Aorta (tissue), 5 donors: ENCODE data around the gene MRAS. TPM values are rescaled to one million over a fixed set of nuclear protein-coding genes. Genes with fewer than 3 reads are reported as not detected.
"Not testable (repeated sequence)": the region's sequence is repeated elsewhere in the genome, so short reads cannot be mapped to it uniquely, and the experiment has no call there.

ENCODE experiments used
- ATAC-seq: fragments of 200-7000 bp; cut with Tn5 transposase; one replicate; pipeline ENCODE4 v1.9.1; 2022; ENCODE audit warnings: moderate library complexity; ENCODE audit not compliant: low FRiP score
- DNase-seq, 2 donors: peaks; one replicate each; pipeline ENCODE4 v3.0.0-alpha.2; 2020
- H3K27ac ChIP-seq, 2 donors: one replicate each; pipeline ENCODE4 v1.5.1; 2013; ENCODE audit warnings: low read length in 2 of 2, mild to moderate bottlenecking in 2 of 2, moderate library complexity in 2 of 2, control low read depth in 1 of 2, inconsistent platforms in 1 of 2, low read depth in 1 of 2
- H3K27me3 ChIP-seq, 2 donors: one replicate each; pipeline ENCODE4 v1.6.1; 2013; ENCODE audit warnings: control low read depth in 1 of 2, low read length in 1 of 2, mild to moderate bottlenecking in 1 of 2, moderate library complexity in 1 of 2; ENCODE audit not compliant: insufficient read depth in 2 of 2, control insufficient read depth in 1 of 2
- H3K36me3 ChIP-seq, 2 donors: one replicate each; pipeline ENCODE4 v1.6.1; 2013; ENCODE audit warnings: control low read depth in 1 of 2, low read length in 1 of 2, mild to moderate bottlenecking in 1 of 2; ENCODE audit not compliant: insufficient read depth in 2 of 2, control insufficient read depth in 1 of 2
- H3K4me1 ChIP-seq, 2 donors: one replicate each; pipeline ENCODE4 v1.6.1; 2013; ENCODE audit warnings: low read length in 2 of 2, control low read depth in 1 of 2, mild to moderate bottlenecking in 1 of 2, moderate library complexity in 1 of 2; ENCODE audit not compliant: insufficient read depth in 2 of 2, control insufficient read depth in 1 of 2
- H3K4me3 ChIP-seq, 2 donors: one replicate each; pipeline ENCODE4 v1.5.1; 2013; ENCODE audit warnings: low read length in 2 of 2, control low read depth in 1 of 2, mild to moderate bottlenecking in 1 of 2
- H3K9me3 ChIP-seq: one replicate; pipeline ENCODE4 v1.6.1; 2013; ENCODE audit warnings: mild to moderate bottlenecking, low read length; ENCODE audit not compliant: control insufficient read depth
- WGBS, 2 donors: extraction: QIAGEN DNeasy Blood & Tissue Kit; methylation state at CpG; one replicate each; pipeline ENCODE4 v1.1.7; 2013; 5-methylcytosine and 5-hydroxymethylcytosine counted together
- intact Hi-C, 2 donors: fragments of 100-400 bp; cut with DNase I; formaldehyde crosslinking; loops; one replicate each; pipeline versions ENCODE4 v1.14.2 to v1.15.0; 2022
- polyA plus RNA-seq, 2 donors: library from polyadenylated mRNA; stranded (reverse); fragments of 200-250 nt; gene quantifications; one replicate each; pipeline ENCODE4 v1.2.3, GENCODE V29; 2013
- total RNA-seq, 2 donors: library from RNA; stranded (reverse); fragmentation: NEBNext Ultra II Directional; extraction: Animal tissue kit (Norgen Biotek cat#: 25700); gene quantifications; one replicate each; pipeline ENCODE4 v1.2.1, GENCODE V29; 2021
- donor health status: healthy with polysubstance abuse.
- donor health status: Bipolar disorder and iron deficiency.
- donor health status: DM: no; HTN: no; CAD: no.
- donor health status: DM: no; HTN: no; CAD: no.
- donor health status: DM: yes; HTN: yes; CAD: no.

Gene MRAS
- total and polyA plus RNA-seq, 4 donors, result 22.8 to 68.1 (median 39.9) TPM

DNA sequence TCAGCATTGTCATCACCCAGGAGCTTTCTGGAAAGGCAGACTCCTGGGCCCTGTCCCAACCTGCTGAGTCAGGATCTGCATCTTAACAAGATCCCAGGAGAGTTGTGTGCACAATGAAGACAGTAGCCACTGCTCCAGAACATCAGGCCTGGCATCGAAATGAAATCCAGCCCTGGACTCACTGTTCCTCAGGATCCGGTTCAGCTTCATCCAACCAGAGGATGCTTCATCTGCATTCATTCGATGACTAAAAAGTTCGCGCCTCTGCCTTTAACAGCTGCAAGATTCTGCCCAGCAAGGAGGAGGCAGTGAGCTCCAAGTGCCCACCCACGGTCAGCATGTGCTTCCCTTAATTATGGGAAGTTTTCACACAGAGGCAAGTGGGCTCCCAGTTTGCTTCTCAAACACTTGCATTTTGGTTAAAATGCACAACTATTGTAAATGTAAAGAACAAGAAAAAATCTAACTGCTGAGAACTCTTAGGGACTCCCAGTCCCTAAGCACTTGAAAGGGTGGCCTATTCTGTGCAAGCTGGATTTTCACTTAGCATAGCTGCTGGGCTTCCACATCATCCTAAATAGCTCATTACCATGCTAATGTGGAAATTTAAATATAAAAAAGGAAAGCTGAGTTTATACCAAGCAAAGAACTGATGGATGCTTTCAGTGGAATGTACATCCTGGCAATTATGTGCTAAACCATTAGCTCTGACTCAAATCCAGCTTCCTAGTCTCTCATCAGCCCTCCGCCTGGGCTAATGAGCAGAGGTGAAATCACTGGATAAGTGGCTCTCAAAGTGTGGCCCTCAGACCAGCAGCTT is 60.6 kb downstream of the MRAS start:
- no peaks in the 10 kb centered on the region for H3K27me3 ChIP-seq
- H3K36me3 ChIP-seq, result peaks cover 0 to 2% of the 10 kb centered on the region in 2 donors
- no peak overlapping the region for H3K27ac ChIP-seq
- no peaks in the 10 kb centered on the region for H3K4me1 ChIP-seq
- intact Hi-C loops, result no loop called here
- peak in 1 of 2 donors; percentile 7 for DNase-seq
- WGBS, 2 donors, result 48 to 56% methylated on average over 7 of the region's 7 CpGs
- no peaks in the 10 kb centered on the region for H3K9me3 ChIP-seq
- no peak for ATAC-seq
- H3K4me3 ChIP-seq, result no peak overlapping the region

DNA sequence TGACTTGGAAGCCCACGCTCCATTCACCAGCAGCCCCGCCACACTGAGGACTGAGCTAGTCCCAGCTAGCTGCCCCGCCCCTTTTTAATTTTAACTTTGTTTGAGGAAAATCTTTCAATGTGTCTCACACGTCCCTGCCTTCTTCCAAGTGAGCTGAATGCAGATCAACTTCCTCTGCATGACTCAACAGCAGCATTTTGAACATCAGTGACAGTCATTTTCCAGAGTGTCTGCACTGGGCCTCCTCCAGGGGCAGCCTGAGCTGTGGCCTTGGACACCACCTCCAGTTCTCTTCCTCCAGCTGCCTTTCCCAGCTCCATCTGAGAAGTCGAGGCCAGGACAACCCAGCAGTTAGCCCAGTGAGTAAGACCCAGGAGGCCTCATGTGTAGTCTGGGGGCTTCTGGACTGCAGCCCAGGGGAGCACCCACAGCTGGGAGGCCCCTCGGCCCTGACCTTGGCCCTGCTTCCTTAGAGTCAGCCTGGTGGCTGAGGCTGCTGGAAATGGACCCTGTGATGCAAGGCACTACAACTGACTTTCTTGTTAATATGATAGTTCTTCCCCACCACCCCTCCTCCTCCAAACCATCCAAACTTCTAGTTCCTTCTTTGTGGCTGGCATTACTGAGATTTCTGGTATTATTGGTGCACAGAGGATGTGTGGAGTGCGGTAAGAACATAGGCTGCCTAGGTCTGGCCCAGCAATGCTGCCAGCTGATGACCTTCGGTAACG is 64.6 kb downstream of the MRAS start:
- no peaks in the 10 kb centered on the region for H3K4me1 ChIP-seq
- 64 to 77% methylated on average over 9 of the region's 9 CpGs for WGBS, 2 donors
- DNase-seq (no peak), ATAC-seq (no peak)
- H3K36me3 ChIP-seq, result no peaks in the 10 kb centered on the region
- no peaks in the 10 kb centered on the region for H3K9me3 ChIP-seq
- intact Hi-C loops, result loop anchor here (10.0 kb wide), 3 partner anchors 78 to 512 kb away; partner anchors contain the start of gene CEP70 (in 1 of the 2)
- H3K27me3 ChIP-seq, result no peaks in the 10 kb centered on the region
- no peak overlapping the region for H3K4me3 ChIP-seq
- no peak overlapping the region for H3K27ac ChIP-seq

DNA sequence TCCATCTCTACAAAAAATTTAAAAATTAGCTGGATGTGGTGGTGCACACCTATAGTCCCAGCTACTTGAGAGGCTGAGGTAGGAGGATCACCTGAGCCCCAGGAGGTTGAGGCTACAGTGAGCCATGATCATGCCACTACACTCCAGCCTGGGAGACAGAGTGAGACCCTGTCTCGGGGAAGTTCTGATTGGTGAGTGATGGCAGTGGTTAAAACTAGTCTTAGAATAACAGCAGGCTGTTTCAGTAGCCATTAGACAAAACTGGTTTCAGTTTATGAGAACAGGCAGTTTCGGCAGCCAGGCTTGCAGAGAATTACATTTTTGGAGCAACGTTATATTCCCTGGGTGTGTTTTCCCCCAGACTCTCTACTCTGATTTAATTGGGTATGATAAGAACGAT is 67.9 kb downstream of the MRAS start:
- not testable (repeated sequence) for H3K9me3 ChIP-seq, H3K27ac ChIP-seq, DNase-seq, H3K27me3 ChIP-seq, H3K4me3 ChIP-seq, ATAC-seq, H3K4me1 ChIP-seq, H3K36me3 ChIP-seq
- WGBS, 2 donors, result 67 to 75% methylated on average over 4 of the region's 4 CpGs
- intact Hi-C loops, result loop anchor here (5.0 to 10.0 kb wide), 4 partner anchors 81 to 509 kb away; partner anchors contain the start of gene CEP70 (in 1 of the 2)

DNA sequence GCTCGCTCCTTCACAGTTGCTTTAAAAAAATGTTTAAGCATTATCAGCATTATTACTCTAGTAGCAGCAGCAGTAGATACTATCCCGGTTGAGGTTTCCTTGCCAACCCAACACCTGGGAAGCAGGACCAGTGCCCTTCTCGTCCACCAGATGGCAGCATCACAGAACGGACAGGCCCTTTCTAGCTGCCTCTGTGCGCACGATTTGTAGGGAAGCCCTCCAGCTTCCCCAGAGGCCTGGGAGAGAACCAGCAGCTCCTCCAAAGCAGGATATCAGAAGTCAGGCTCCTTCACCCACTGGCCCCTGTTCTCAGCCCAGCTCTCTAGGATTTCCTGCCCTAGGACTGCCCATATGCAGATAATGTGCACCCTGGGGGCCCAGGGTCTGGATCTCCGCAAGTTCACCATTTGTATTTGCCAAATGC is 69.2 kb downstream of the MRAS start:
- WGBS, 2 donors, result 15 to 16% methylated on average over 7 of the region's 7 CpGs
- Histone ChIP-seq H3K36me3 (no peaks in the 10 kb centered on the region), H3K4me1 (no peaks in the 10 kb centered on the region), H3K27ac (no peak overlapping the region), H3K9me3 (no peaks in the 10 kb centered on the region), H3K4me3 (no peak overlapping the region), H3K27me3 (no peaks in the 10 kb centered on the region)
- peak; percentile 84 for ATAC-seq
- intact Hi-C loops, result loop anchor here (5.0 to 10.0 kb wide), 4 partner anchors 83 to 507 kb away; partner anchors contain the start of gene CEP70 (in 1 of the 2)
- peak; percentile 79 to 88 for DNase-seq

DNA sequence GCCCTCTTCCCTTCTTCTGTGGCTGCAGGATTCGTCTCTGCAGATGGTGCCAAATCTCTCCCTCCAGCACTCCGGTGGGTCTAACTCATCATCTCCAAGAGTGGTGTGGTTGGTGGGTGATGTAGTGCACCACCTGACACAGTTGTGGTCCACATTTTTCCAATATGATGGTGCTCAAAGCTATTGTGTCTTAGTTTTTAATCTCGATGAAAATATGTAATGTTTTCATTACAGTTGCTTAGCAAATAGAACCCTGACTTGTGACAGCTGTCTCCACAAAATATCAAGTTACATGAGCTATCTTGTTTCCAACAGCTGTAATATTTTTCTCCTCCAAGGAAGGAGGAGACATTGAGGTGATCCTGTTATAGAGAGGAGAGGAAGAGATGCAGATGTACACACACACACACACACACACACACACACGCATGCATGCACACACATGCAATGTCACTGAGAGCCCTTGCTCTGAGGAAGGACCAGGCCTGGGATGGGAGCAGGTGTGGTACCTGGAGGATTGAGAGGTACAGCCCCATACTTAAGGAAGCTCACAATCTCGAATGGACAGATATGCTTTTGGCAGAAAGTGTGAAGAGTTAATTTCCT is 70.3 kb downstream of the MRAS start:
- no peaks in the 10 kb centered on the region for H3K36me3 ChIP-seq
- intact Hi-C loops, result loop anchor here (5.0 to 10.0 kb wide), 4 partner anchors 84 to 506 kb away; partner anchors contain the start of gene CEP70 (in 1 of the 2)
- 80% methylated on average over 5 of the region's 5 CpGs for WGBS, 2 donors
- no peak overlapping the region for H3K4me3 ChIP-seq
- DNase-seq (peak in 1 of 2 donors; percentile 19), ATAC-seq (no peak)
- no peaks in the 10 kb centered on the region for H3K4me1 ChIP-seq
- H3K27ac ChIP-seq, result no peak overlapping the region
- no peaks in the 10 kb centered on the region for H3K27me3 ChIP-seq
- H3K9me3 ChIP-seq, result no peaks in the 10 kb centered on the region

DNA sequence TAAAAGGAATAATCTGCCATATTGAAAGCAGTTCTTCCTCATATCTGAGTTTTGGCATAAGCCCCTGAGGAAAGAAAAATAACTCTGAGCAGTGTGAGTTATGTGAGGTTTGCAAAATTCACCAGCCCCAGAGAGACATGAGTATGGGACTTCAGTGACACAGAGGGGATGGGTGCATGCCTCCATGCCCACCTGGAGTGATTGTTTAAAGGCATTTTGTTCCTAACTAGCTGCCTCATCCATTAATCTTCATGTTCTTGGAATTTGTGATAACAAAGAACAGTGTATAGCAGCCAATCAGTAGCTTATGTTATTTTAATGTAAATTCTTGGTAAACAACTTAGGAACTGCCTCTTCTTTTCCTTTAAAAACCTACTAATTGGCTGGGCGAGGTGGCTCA is 74.9 kb downstream of the MRAS start:
- Histone ChIP-seq H3K4me3 (no peak overlapping the region), H3K27me3 (no peaks in the 10 kb centered on the region), H3K4me1 (no peaks in the 10 kb centered on the region), H3K36me3 (no peaks in the 10 kb centered on the region), H3K27ac (no peak overlapping the region), H3K9me3 (no peaks in the 10 kb centered on the region)
- WGBS, 2 donors, result 69 to 93% methylated on average over 1 of the region's 1 CpG
- no peak for ATAC-seq
- intact Hi-C loops, result no loop called here
- no peak for DNase-seq

DNA sequence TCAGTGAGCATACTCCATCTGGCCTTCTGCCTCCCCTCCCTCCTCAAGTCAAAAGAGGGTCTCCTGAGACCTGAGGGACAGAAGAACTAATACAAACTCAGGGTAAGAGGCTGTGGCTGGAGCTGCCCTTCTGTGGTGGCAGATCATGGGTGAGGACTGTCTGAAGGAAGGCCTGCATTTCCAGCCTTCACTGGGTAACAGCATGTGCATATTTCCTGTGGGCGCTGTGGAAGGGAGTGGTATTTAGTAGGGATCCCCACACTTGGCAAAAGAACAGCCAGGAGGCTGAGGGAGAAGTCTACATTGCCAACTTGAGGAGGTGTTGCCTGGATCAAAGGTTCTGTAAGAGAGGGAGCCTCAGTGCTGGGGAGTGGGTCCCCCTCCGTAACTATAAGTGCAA is 75.9 kb downstream of the MRAS start:
- intact Hi-C loops, result no loop called here
- H3K9me3 ChIP-seq, result no peaks in the 10 kb centered on the region
- 98% methylated on average over 2 of the region's 2 CpGs for WGBS, 2 donors
- DNase-seq (peak in 1 of 2 donors; percentile 32), ATAC-seq (peak; percentile 46)
- H3K4me1 ChIP-seq, result no peaks in the 10 kb centered on the region
- H3K4me3 ChIP-seq, result no peak overlapping the region
- H3K27ac ChIP-seq, result no peak overlapping the region
- no peaks in the 10 kb centered on the region for H3K36me3 ChIP-seq
- H3K27me3 ChIP-seq, result no peaks in the 10 kb centered on the region

DNA sequence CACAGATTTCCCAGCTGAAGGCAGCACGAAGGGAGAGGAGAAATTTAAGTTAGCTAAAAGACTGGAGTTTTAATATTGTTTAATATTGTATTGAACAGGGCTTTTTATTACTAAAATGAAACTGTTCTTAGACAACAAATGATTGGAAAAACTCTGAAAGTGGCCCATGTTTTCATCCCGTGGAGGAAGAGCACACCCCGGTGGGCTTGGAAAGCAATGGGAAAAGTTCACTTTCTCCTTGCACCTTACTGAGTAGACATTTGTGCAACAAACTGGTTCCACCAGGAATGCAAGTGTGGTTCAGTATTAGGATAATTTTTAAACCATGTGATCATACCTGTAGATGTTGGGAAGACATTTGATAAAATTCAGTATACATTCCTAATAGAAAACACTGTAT is 77.8 kb downstream of the MRAS start:
- Histone ChIP-seq H3K36me3 (no peaks in the 10 kb centered on the region), H3K27ac (no peak overlapping the region), H3K9me3 (no peaks in the 10 kb centered on the region), H3K4me1 (no peaks in the 10 kb centered on the region), H3K27me3 (no peaks in the 10 kb centered on the region), H3K4me3 (no peak overlapping the region)
- ATAC-seq, result no peak
- no peak for DNase-seq
- intact Hi-C loops, result no loop called here
- WGBS, 2 donors, result 54 to 58% methylated on average over 3 of the region's 3 CpGs
